HuH-7 (cell line): ENCODE measurements around the gene EFL1.

Experiments
- DNase-seq: peaks from one replicate; pipeline ENCODE4 v3.0.0; 2011; ENCODE audit warnings: low spot score

Gene EFL1

GRCh38 chr15:82159922-82160321 is 102.6 kb downstream of the EFL1 start:
- DNase-seq, result no peak

- no peak for DNase-seq
Measured at GRCh38 chr15:82158811-82159210, 103.7 kb downstream of the EFL1 start.

- DNase-seq, result no peak
Measured at GRCh38 chr15:82150645-82151044, 111.9 kb downstream of the EFL1 start.

- DNase-seq, result no peak
Measured at GRCh38 chr15:82146990-82147461, 115.5 kb downstream of the EFL1 start.

- DNase-seq, result no peak
Measured at GRCh38 chr15:82146576-82146975, 116.0 kb downstream of the EFL1 start.

GRCh38 chr15:82143390-82144385 is 118.8 kb downstream of the EFL1 start:
- DNase-seq, result no peak

- no peak for DNase-seq
Measured at GRCh38 chr15:82140886-82141285, 121.6 kb downstream of the EFL1 start.

- DNase-seq, result peak; percentile 28
Measured at GRCh38 chr15:82139823-82140268, 122.7 kb downstream of the EFL1 start.

- DNase-seq, result no peak
Measured at GRCh38 chr15:82138306-82138705, 124.2 kb downstream of the EFL1 start.

- no peak for DNase-seq
Measured at GRCh38 chr15:82137261-82137660, 125.3 kb downstream of the EFL1 start.

- DNase-seq, result no peak
Measured at GRCh38 chr15:82136120-82136519, 126.4 kb downstream of the EFL1 start.

- no peak for DNase-seq
Measured at GRCh38 chr15:82135638-82136037, 126.9 kb downstream of the EFL1 start.

GRCh38 chr15:82134461-82134860 is 128.1 kb downstream of the EFL1 start:
- no peak for DNase-seq

GRCh38 chr15:82133251-82133650 is 129.3 kb downstream of the EFL1 start:
- DNase-seq, result no peak

- no peak for DNase-seq
Measured at GRCh38 chr15:82132742-82133141, 129.8 kb downstream of the EFL1 start.

GRCh38 chr15:82132096-82132495 is 130.4 kb downstream of the EFL1 start:
- DNase-seq, result no peak

GRCh38 chr15:82130248-82130647 is 132.3 kb downstream of the EFL1 start:
- DNase-seq, result no peak

- DNase-seq, result no peak
Measured at GRCh38 chr15:82129761-82130160, 132.8 kb downstream of the EFL1 start.

- no peak for DNase-seq
Measured at GRCh38 chr15:82129149-82129692, 133.3 kb downstream of the EFL1 start.

- no peak for DNase-seq
Measured at GRCh38 chr15:82128401-82129148, 134.0 kb downstream of the EFL1 start.

GRCh38 chr15:82127581-82127980 is 135.0 kb downstream of the EFL1 start:
- no peak for DNase-seq

GRCh38 chr15:82126346-82126745 is 136.2 kb downstream of the EFL1 start:
- DNase-seq, result no peak
